GM19438 (cell line): ENCODE measurements around the gene WDR6.

Experiments used
- ATAC-seq: cut with Tn5 transposase; IDR thresholded peaks from one replicate; pipeline ENCODE4 v1.9.1; 2021; ENCODE audit warnings: low read depth; ENCODE audit not compliant: unreplicated experiment

The WDR6 gene

GRCh38 chr3:49015072-49015471 lies 7.9 kb downstream of the WDR6 start:
- no peak for ATAC-seq

GRCh38 chr3:49015765-49016164 lies 8.6 kb downstream of the WDR6 start:
- ATAC-seq = no peak

GRCh38 chr3:49016414-49017228 lies 9.4 kb downstream of the WDR6 start:
- no peak for ATAC-seq

- no peak for ATAC-seq
These were observed 10.2 kb downstream of the WDR6 start for GRCh38 chr3:49017229-49017970.

- no peak for ATAC-seq
These were observed 10.9 kb downstream of the WDR6 start, which contains the start of gene DALRD3 for GRCh38 chr3:49017971-49018706. DALRD3 (minus strand) TSS chr3:49018580; CDS start chr3:49018564, 16 bp downstream.

- ATAC-seq = no peak
These were observed 11.5 kb downstream of the WDR6 start for GRCh38 chr3:49018707-49019006.

- no peak for ATAC-seq
These were observed 12.7 kb downstream of the WDR6 start for GRCh38 chr3:49019941-49020329.

GRCh38 chr3:49020330-49021212 lies 13.4 kb downstream of the WDR6 start:
- ATAC-seq = no peak

- ATAC-seq = peak; percentile 42
These were observed 14.1 kb downstream of the WDR6 start for GRCh38 chr3:49021213-49021812.

GRCh38 chr3:49021813-49022687 lies 14.9 kb downstream of the WDR6 start, which contains the start of gene NDUFAF3:
NDUFAF3 (plus strand) TSS chr3:49022121; CDS start chr3:49022145, 24 bp downstream.
- ATAC-seq = peak; percentile 50

- no peak for ATAC-seq
These were observed 15.5 kb downstream of the WDR6 start for GRCh38 chr3:49022688-49023171.

- no peak for ATAC-seq
These were observed 16.6 kb downstream of the WDR6 start for GRCh38 chr3:49023775-49024174.

- no peak for ATAC-seq
These were observed 17.3 kb downstream of the WDR6 start for GRCh38 chr3:49024449-49024848.

- ATAC-seq = no peak
These were observed 18.0 kb downstream of the WDR6 start for GRCh38 chr3:49025005-49025792.

GRCh38 chr3:49025793-49026520 lies 18.8 kb downstream of the WDR6 start:
- no peak for ATAC-seq

- ATAC-seq = no peak
These were observed 19.3 kb downstream of the WDR6 start for GRCh38 chr3:49026536-49026935.

- no peak for ATAC-seq
These were observed 20.4 kb downstream of the WDR6 start for GRCh38 chr3:49027634-49028033.
